GM20431 (cell line): ENCODE results near the gene TPSB2.
"Not testable (repeated sequence)": the region's sequence is repeated elsewhere in the genome, so short reads cannot be mapped to it uniquely, and the experiment has no call there.

Experiments used
- in situ Hi-C: fragments of 300-500 bp; cut with MseI, MboI; formaldehyde crosslinking; loops from one replicate; pipeline ENCODE4 v1.15.0; 2020; ENCODE audit warnings: low sequenced_read_pairs; ENCODE audit not compliant: unreplicated experiment

The TPSB2 gene

GRCh38 chr16:1262210-1262845 lies 32.3 kb upstream of the TPSB2 start:
- in situ Hi-C loops = no loop called here

- in situ Hi-C loops = no loop called here
Measured at GRCh38 chr16:1261131-1261892, 31.3 kb upstream of the TPSB2 start.

- in situ Hi-C loops = no loop called here
Measured at GRCh38 chr16:1260101-1260680, 30.2 kb upstream of the TPSB2 start.

GRCh38 chr16:1259760-1260068 lies 29.7 kb upstream of the TPSB2 start:
- in situ Hi-C loops = no loop called here

- in situ Hi-C loops = no loop called here
Measured at GRCh38 chr16:1258906-1259759, 29.1 kb upstream of the TPSB2 start.

GRCh38 chr16:1258225-1258600 lies 28.2 kb upstream of the TPSB2 start:
- in situ Hi-C loops = no loop called here

- in situ Hi-C loops = no loop called here
Measured at GRCh38 chr16:1257561-1258224, 27.7 kb upstream of the TPSB2 start.

- in situ Hi-C loops = no loop called here
Measured at GRCh38 chr16:1256874-1257322, 26.9 kb upstream of the TPSB2 start.

- in situ Hi-C loops = not testable (repeated sequence)
Measured at GRCh38 chr16:1256296-1256873, 26.4 kb upstream of the TPSB2 start.

- in situ Hi-C loops = not testable (repeated sequence)
Measured at GRCh38 chr16:1255276-1256122, 25.5 kb upstream of the TPSB2 start, which contains the start of gene TPSD1. Gene TPSD1 (plus strand): TSS chr16:1256069. CDS start chr16:1256281, 212 bp downstream.

- in situ Hi-C loops = not testable (repeated sequence)
Measured at GRCh38 chr16:1254821-1255220, 24.8 kb upstream of the TPSB2 start.

- in situ Hi-C loops = not testable (repeated sequence)
Measured at GRCh38 chr16:1253701-1254364, 23.8 kb upstream of the TPSB2 start.

- in situ Hi-C loops = not testable (repeated sequence)
Measured at GRCh38 chr16:1249031-1249755, 19.2 kb upstream of the TPSB2 start.

- in situ Hi-C loops = not testable (repeated sequence)
Measured at GRCh38 chr16:1247903-1248537, 18.0 kb upstream of the TPSB2 start.

GRCh38 chr16:1245452-1246020 lies 15.6 kb upstream of the TPSB2 start:
- in situ Hi-C loops = no loop called here

- in situ Hi-C loops = no loop called here
Measured at GRCh38 chr16:1244881-1245280, 14.9 kb upstream of the TPSB2 start.
